GM12891 (cell line): ENCODE results near the gene GCAT.

Experiments
- POLR2A ChIP-seq: IDR thresholded peaks from 2 replicates; pipeline ENCODE4 v1.6.1; 2011; ENCODE audit warnings: low read depth, low read length, control low read depth
- TAF1 ChIP-seq: IDR thresholded peaks from 2 replicates; pipeline ENCODE4 v1.6.1; 2011; ENCODE audit warnings: low read depth, low read length, control low read depth

DNA sequence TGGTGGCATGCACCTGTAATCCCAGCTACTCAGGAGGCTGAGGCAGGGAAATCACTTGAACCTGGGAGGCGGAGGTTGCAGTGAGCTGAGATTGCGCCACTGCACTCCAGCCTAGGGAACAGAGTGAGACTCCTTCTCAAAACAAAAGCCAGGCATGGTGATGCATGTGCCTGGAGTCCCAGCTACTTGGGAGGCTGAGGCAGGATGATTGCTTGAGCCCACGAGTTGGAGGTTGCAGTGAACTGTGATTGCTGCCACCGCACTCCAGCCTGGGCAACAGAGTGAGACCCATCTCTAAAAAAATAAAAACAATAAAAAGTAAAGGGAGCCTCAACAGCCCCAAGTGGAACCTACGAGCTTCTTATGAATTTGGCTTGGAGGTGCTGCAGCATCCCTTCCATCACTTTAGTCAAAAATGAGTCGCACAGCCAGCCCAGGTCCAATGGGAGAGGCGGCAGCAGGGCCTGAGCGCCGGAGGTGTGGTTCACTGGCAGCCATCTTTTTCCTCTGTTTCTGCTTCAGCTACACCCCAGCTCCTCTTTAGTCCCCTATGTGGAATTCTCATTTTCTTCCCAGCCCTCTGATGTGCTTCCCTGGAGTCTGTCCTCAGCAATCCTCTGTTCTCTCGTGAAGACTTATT, 29.2 kb upstream of the GCAT start:
- TF ChIP-seq POLR2A, result no peak
- TF ChIP-seq TAF1, result no peak
